Breast epithelium (tissue), 3 donors: ENCODE data around the gene AHNAK.

Experiments used
- POLR2A ChIP-seq: fragments of 450-650 bp; IDR thresholded peaks from one replicate; pipeline ENCODE4 v1.6.1; 2016; ENCODE audit warnings: antibody characterized with exemption, mild to moderate bottlenecking, moderate library complexity
- POLR2AphosphoS5 ChIP-seq, 3 donors: sonication (generic); formaldehyde crosslinking; IDR thresholded peaks; one replicate each; pipeline ENCODE4 v1.6.1; 2017; ENCODE audit warnings: antibody characterized with exemption in 3 of 3
- TF ChIP-seq, protein P1 (sequence below), 3 donors: fragments of 450-650 bp; IDR thresholded peaks; one replicate each; pipeline ENCODE4 v1.5.1; 2016 to 2017; ENCODE audit warnings: antibody characterized with exemption in 3 of 3, mild to moderate bottlenecking in 3 of 3, moderate library complexity in 3 of 3

DNA sequence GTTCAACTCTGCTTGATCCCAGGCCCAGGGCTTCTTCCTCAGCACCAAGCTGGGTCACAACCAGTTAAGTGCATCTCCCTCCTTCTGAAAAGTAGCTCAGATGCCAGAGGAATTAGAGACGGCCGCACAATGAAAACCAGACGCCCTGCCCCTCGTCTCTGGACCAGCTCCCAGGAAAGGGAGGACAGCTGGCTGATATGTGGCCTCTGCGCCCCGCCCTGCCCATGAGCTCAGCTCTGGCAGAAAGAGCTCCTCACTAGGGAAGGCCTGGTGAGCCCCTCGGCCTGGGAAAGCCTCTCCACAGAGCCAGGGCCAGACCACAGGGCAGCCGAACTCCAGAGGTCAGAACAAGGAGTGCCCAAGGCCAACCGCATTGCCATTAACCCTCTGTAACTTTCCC lies 145.8 kb downstream of the AHNAK start:
- TF ChIP-seq, protein P1, sequence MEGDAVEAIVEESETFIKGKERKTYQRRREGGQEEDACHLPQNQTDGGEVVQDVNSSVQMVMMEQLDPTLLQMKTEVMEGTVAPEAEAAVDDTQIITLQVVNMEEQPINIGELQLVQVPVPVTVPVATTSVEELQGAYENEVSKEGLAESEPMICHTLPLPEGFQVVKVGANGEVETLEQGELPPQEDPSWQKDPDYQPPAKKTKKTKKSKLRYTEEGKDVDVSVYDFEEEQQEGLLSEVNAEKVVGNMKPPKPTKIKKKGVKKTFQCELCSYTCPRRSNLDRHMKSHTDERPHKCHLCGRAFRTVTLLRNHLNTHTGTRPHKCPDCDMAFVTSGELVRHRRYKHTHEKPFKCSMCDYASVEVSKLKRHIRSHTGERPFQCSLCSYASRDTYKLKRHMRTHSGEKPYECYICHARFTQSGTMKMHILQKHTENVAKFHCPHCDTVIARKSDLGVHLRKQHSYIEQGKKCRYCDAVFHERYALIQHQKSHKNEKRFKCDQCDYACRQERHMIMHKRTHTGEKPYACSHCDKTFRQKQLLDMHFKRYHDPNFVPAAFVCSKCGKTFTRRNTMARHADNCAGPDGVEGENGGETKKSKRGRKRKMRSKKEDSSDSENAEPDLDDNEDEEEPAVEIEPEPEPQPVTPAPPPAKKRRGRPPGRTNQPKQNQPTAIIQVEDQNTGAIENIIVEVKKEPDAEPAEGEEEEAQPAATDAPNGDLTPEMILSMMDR (IDR thresholded peaks at IDR 0.05): no peak
- TF ChIP-seq POLR2AphosphoS5 (IDR thresholded peaks at IDR 0.05) (peak in 1 of 3 donors; percentile 74), POLR2A (no peak)
